Spinal cord (tissue), 10 donors: ENCODE data around the gene FGFR2. TPM values are rescaled to one million over a fixed set of nuclear protein-coding genes. Genes with fewer than 3 reads are reported as not detected.

Experiments
- DNase-seq, 6 donors: peaks; one replicate each; pipeline versions ENCODE4 v3.0.0 to v3.0.0-alpha.2; 2013 to 2015; ENCODE audit warnings: low spot score in 6 of 6, low read depth in 4 of 6
- H3K27ac ChIP-seq: one replicate; pipeline ENCODE4 v1.5.1; 2013; ENCODE audit warnings: low read depth, low read length, control low read depth
- H3K27me3 ChIP-seq: one replicate; pipeline ENCODE4 v1.6.1; 2013; ENCODE audit warnings: low read length; ENCODE audit not compliant: control insufficient read depth, insufficient read depth
- H3K36me3 ChIP-seq: one replicate; pipeline ENCODE4 v1.6.1; 2013; ENCODE audit warnings: low read length; ENCODE audit not compliant: control insufficient read depth, insufficient read depth
- H3K4me1 ChIP-seq: one replicate; pipeline ENCODE4 v1.6.1; 2013; ENCODE audit warnings: low read length; ENCODE audit not compliant: control insufficient read depth, insufficient read depth
- H3K4me3 ChIP-seq: one replicate; pipeline ENCODE4 v1.5.1; 2013; ENCODE audit warnings: low read depth, low read length, control low read depth
- H3K9me3 ChIP-seq: one replicate; pipeline ENCODE4 v1.6.1; 2013; ENCODE audit warnings: low read length; ENCODE audit not compliant: control insufficient read depth, insufficient read depth
- WGBS: methylation state at CpG from one replicate; pipeline ENCODE4 v1.1.5; 2013; ENCODE audit warnings: missing lambda C conversion rate; ENCODE audit not compliant: insufficient coverage; 5-methylcytosine and 5-hydroxymethylcytosine counted together
- polyA plus RNA-seq, 2 donors: library from polyadenylated mRNA; unstranded; fragments of 120-200 nt; gene quantifications; one replicate each; pipeline ENCODE4 v1.2.1, GENCODE V29; 2013; ENCODE audit not compliant: insufficient read length in 2 of 2
- total RNA-seq, 2 donors: library from RNA; depleted of rRNA in 1 of 2; stranded (reverse); fragments of 120-200 nt in 1 of 2; fragments of >200 nt in 1 of 2; gene quantifications; one replicate each; pipeline versions ENCODE4 v1.2.3 to v1.2.4, GENCODE V29; 2013 to 2014
- donor health status: healthy.

Gene FGFR2
- total and polyA plus RNA-seq, 4 donors: 80.7 to 163 (median 102) TPM

DNA sequence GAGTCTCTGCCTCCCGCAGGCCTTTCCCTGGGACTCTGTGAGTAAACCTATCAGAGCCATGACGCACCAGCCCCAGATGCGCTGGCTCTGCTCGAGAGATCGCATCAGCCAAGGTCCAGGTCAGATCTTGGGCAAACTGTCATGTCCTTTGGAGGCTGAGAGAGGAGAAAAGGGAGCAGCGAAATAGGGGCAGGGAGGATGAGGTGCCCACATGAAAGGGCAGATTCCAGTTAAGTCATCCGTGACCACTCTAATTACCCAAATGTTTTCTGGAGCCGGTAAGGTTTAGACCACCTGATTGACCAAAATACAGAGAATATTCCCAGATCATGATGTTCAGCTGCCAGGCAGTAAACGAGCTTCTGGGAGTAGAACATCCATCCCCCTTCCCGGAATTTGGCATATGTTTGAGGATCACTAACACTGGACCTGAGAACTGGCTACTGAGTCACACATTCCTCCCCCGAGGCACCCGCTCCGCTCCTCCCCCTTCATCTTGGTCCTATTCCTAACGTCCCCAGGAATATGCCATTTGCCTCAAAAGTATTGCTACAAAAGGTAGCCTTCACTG lies 88.0 kb downstream of the FGFR2 start:
- peaks cover 4% of the 10 kb centered on the region for H3K27me3 ChIP-seq
- no peak for DNase-seq
- H3K27ac ChIP-seq: no peak overlapping the region
- peaks cover 2% of the 10 kb centered on the region for H3K36me3 ChIP-seq
- no peaks in the 10 kb centered on the region for H3K9me3 ChIP-seq
- 81% methylated on average over 9 of the region's 14 CpGs for WGBS
- H3K4me3 ChIP-seq: no peak overlapping the region
- H3K4me1 ChIP-seq: no peaks in the 10 kb centered on the region

DNA sequence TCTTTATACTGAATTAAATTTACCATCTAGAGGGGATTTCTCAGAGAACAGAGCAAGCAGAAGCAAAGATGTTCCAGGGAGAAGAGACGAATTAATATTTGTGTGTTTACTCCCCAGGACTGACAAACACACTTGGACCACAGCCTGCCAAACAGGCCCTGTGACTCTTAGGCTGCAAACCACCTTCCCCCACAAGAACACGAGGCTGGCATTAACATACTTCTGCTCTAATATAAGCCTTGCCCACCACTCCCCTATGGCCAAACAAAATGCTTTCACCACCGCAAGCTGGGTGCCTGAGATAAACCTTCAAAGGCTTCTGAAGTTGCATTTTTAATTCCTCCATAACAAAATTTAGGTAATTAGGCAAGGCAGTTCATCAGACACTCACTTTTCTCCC lies 88.4 kb downstream of the FGFR2 start:
- Histone ChIP-seq H3K27me3 (peaks cover 4% of the 10 kb centered on the region), H3K4me3 (no peak overlapping the region), H3K36me3 (peaks cover 2% of the 10 kb centered on the region), H3K4me1 (no peaks in the 10 kb centered on the region), H3K9me3 (no peaks in the 10 kb centered on the region), H3K27ac (no peak overlapping the region)
- 88% methylated on average over 2 of the region's 3 CpGs for WGBS
- no peak for DNase-seq

DNA sequence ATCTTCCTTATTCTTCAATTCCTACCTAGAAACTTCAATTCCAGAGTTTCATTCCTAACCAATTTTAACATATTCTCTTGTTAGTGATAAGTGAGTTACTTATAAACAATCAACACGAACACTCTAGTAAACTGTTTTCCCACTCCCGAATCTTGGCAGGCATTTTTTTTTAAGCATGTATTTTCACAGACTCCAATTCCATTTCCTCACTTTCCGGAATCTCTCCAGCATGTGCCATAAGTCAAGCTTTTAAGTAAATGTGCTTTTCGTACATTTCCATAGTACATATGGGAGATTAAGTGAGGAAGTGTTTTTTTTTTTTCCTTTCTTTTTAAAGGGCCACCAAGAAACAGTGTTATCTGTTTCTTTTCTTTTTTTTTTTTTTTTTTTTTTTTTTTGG lies 89.1 kb downstream of the FGFR2 start:
- WGBS: no CpG with 5 or more reads among the region's 4 CpGs
- Histone ChIP-seq H3K36me3 (peaks cover 2% of the 10 kb centered on the region), H3K27me3 (peaks cover 4% of the 10 kb centered on the region), H3K9me3 (no peaks in the 10 kb centered on the region), H3K4me3 (no peak overlapping the region), H3K27ac (peak overlapping the region; percentile 25), H3K4me1 (no peaks in the 10 kb centered on the region)
- peak in 2 of 6 donors; percentile 36 to 82 for DNase-seq

DNA sequence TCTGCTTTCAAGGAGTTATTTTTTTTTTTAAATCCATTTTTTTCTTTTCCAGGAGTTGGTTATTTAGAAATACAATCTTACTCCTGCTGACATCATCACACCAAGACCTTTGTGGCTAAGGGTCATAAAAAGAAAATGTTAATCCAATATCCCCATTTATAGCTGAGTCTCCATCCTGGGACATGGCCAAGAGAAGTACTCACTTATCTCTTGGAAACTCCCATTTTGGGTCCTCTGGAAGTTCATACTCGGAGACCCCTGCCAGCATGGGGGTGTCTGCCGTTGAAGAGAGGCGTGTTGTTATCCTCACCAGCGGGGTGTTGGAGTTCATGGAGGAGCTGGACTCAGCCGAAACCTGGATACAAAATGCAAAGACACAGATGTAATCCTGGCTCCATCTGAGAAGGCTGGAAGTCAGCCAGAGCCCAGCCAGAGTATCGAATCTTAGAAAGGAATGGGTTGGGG lies 94.6 kb downstream of the FGFR2 start:
- Histone ChIP-seq H3K27ac (no peak overlapping the region), H3K4me3 (no peak overlapping the region), H3K27me3 (peaks cover 5% of the 10 kb centered on the region), H3K9me3 (no peaks in the 10 kb centered on the region), H3K36me3 (peaks cover 2% of the 10 kb centered on the region), H3K4me1 (peaks cover 3% of the 10 kb centered on the region)
- peak in 2 of 6 donors; percentile 49 to 79 for DNase-seq
- 46% methylated on average over 6 of the region's 6 CpGs for WGBS

DNA sequence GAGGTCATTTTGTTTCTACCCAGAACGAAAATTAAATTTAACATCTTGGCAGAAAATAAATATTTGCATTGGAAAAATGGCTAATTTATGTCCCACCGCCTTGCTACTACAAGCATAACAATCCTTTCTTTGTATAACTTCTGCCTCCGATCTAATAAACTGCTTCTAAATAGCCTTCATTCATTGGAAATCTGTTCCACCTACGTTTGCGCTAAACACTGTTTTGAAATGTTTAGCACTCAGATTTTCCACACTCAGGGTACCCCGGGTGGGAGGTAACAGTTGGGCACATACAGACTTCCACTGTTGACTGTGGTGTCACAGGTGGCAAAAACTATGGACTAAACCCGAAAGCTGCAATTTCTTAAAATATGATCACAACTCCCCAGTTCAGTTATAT lies 96.4 kb downstream of the FGFR2 start:
- no peak overlapping the region for H3K4me3 ChIP-seq
- H3K36me3 ChIP-seq: peaks cover 2% of the 10 kb centered on the region
- 39% methylated on average over 2 of the region's 7 CpGs for WGBS
- peaks cover 2% of the 10 kb centered on the region for H3K27me3 ChIP-seq
- DNase-seq: no peak
- peaks cover 6% of the 10 kb centered on the region for H3K4me1 ChIP-seq
- no peaks in the 10 kb centered on the region for H3K9me3 ChIP-seq
- H3K27ac ChIP-seq: no peak overlapping the region

DNA sequence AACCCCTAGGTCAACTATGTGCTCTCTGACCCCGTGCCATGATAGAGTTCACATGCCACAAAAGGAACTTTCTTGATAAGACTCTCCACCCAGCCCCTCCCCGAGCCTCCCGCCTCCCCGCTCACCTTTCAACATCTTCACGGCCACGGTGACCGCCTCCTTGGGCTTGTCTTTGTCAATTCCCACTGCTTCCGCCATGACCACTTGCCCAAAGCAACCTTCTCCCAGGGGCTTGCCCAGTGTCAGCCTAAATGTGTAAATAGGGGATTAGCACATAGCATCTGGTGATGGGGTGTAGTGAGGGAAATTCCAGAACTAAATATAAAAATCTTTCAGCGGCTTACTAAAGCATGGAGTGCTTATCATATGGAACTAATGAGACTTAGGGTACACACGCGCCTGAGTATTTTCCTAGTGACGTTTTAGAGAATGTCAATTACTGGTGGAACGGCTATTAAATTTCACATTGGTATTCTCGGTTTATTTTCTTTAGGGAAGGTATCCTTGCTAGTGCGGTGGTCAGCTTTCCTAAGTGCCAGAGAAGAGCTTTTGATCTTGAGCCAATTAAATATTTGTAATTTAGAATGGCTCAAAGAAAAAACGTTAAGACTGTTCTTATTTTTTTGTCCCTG lies 97.4 kb downstream of the FGFR2 start:
- DNase-seq: no peak
- peaks cover 2% of the 10 kb centered on the region for H3K36me3 ChIP-seq
- H3K4me3 ChIP-seq: no peak overlapping the region
- peaks cover 2% of the 10 kb centered on the region for H3K27me3 ChIP-seq
- WGBS: 64% methylated on average over 11 of the region's 16 CpGs
- no peaks in the 10 kb centered on the region for H3K9me3 ChIP-seq
- H3K4me1 ChIP-seq: peaks cover 6% of the 10 kb centered on the region
- H3K27ac ChIP-seq: no peak overlapping the region

DNA sequence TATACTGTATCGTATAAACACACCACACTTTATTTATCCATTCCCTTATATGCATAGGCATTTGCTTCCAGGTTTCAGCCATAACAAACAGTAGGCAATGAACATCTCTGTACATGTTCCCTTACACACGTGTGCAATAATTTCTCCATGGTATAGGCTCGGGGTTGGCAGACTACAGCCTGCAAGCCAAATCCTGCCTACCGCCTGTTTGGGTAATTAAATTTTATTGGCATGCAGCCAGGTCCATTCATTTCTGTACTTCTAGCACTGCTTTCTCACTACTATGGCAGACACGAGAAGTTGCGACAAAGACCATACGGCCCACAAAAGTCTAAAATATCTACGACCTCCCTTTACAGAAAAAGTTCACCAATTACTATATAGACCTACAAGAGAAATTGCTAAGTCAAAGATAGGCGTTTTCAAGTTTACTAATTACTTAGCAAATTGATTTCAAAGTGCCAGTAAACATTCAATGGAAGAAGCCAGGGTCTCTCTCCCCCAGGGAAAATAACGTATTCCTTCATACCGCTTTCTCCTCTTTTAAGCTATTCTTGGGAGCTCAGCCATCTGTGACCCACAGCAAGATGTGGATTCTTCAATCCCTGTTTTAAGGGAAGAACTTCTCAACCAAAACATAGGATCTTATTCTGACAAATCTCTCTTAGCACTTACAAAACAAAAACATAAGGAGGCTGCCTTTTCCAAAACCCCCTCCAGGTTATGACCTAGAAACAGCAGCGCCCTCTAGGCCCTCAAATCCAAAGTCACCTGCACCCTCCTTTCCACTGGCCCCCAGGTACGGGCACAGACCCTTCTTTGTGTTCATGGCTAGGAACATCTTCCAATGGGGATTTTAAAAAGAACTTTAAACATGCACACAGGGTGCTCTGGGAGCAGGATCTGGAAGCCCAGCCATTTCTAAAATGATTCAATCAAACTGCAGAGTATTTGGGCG lies 100.5 kb downstream of the FGFR2 start:
- Histone ChIP-seq H3K27me3 (peaks cover 2% of the 10 kb centered on the region), H3K4me1 (peaks cover 3% of the 10 kb centered on the region), H3K36me3 (peaks cover 2% of the 10 kb centered on the region), H3K27ac (no peak overlapping the region), H3K9me3 (no peaks in the 10 kb centered on the region), H3K4me3 (no peak overlapping the region)
- DNase-seq: peak in 2 of 6 donors; percentile 88 to 90
- 43% methylated on average over 9 of the region's 14 CpGs for whole genome bisulfite sequencing

DNA sequence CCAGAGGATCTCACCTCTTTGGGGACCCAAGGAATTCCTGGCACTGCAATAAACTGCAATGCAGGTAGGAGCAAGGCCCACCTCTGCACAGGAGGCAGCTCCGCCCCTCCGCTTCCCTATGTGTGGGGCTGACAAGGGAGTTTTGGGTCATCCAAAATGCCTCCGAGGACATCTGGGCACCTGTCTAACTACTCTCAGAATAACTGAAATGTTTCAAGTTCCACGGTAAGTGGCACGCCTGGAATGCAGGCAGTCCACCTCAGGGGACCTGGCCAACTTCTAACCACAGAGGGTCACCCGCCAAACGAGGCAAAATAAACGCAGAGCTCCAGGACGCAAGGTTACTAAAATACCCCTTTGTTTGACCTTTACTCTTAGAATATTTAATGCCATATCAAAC lies 102.5 kb downstream of the FGFR2 start:
- WGBS: 87% methylated on average over 8 of the region's 9 CpGs
- Histone ChIP-seq H3K4me3 (no peak overlapping the region), H3K4me1 (peaks cover 3% of the 10 kb centered on the region), H3K27me3 (peaks cover 2% of the 10 kb centered on the region), H3K36me3 (peaks cover 5% of the 10 kb centered on the region), H3K27ac (no peak overlapping the region), H3K9me3 (no peaks in the 10 kb centered on the region)
- DNase-seq: no peak

DNA sequence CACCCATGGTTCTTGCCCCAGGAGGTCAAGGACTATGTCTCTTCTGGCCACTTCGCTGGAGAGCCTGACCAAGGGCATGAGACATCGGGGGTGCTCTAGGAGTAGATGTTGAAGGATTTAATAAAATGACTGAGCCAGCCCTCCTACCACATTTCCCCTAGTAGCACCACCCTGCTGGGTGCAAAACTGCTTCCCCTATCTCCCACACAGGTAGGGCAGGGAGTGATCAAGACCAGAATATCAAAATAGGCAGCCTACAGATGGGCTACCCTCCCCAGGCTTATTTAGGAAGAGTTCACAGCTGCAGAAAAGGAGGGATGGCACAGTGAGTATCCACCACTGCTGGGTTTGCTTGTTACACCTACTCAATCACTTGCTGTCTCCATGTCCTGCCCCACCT lies 103.9 kb downstream of the FGFR2 start:
- no peak for DNase-seq
- Histone ChIP-seq H3K27me3 (no peaks in the 10 kb centered on the region), H3K36me3 (peaks cover 4% of the 10 kb centered on the region), H3K4me1 (peaks cover 3% of the 10 kb centered on the region), H3K4me3 (no peak overlapping the region), H3K9me3 (no peaks in the 10 kb centered on the region), H3K27ac (no peak overlapping the region)
- WGBS: no CpG with 5 or more reads among the region's 2 CpGs
